ENCODE data around the gene DENND5A. TPM values are rescaled to one million over a fixed set of nuclear protein-coding genes. Genes with fewer than 3 reads are reported as not detected.

The DENND5A gene
- total and polyA plus RNA-seq, 10 of the 15 experiments (the other 5 are each of a cell fraction or from before 2014, with no cell fraction given): 15.6 to 157 (median 85.1) TPM

GRCh38 chr11:9210922-9211320, 54.2 kb downstream of the DENND5A start (continued):
- TF ChIP-seq RELA (IDR thresholded peaks at IDR 0.05; ENCODE audit: borderline replicate concordance, partially characterized antibody) (peak; percentile 87), ATF7 (IDR thresholded peaks at IDR 0.05; ENCODE audit: low read depth) (no peak), MXI1 (IDR thresholded peaks at IDR 0.05; ENCODE audit: low read depth, low read length) (no peak), NFYA (IDR thresholded peaks at IDR 0.05; ENCODE audit: borderline replicate concordance, low read depth, low read length) (no peak), MLLT1 (IDR thresholded peaks at IDR 0.05) (no peak), FOXK2 (IDR thresholded peaks at IDR 0.05) (no peak), RAD51 (IDR thresholded peaks at IDR 0.05) (no peak), SMC3 (IDR thresholded peaks at IDR 0.05; ENCODE audit: borderline replicate concordance, low read length) (no peak), SMAD1 (IDR thresholded peaks at IDR 0.05; ENCODE audit: low read depth, partially characterized antibody) (peak; percentile 21), YY1 (IDR thresholded peaks at IDR 0.05; ENCODE audit: low read depth, low read length) (no peak), TCF7 (IDR thresholded peaks at IDR 0.05; ENCODE audit: borderline replicate concordance) (peak; percentile 84), EED (IDR thresholded peaks at IDR 0.05; ENCODE audit: low read depth) (peak; percentile 95), IKZF2 (IDR thresholded peaks at IDR 0.05) (peak; percentile 91 to 94), CREM (IDR thresholded peaks at IDR 0.05; ENCODE audit: low read depth) (peak; percentile 71; the same call in 1 of the 2 replicates), CHD1 (IDR thresholded peaks at IDR 0.05; ENCODE audit: low read depth, low read length) (no peak), NBN (IDR thresholded peaks at IDR 0.05) (peak; percentile 60; the same call in 1 of the 2 replicates), HDAC6 (IDR thresholded peaks at IDR 0.05; ENCODE audit: unreplicated experiment) (no peak), POLR2AphosphoS5 (IDR thresholded peaks at IDR 0.05; ENCODE audit: low read length) (no peak), TCF12 (IDR thresholded peaks at IDR 0.05; ENCODE audit: low read depth, low read length) (peak; percentile 88), PAX8 (IDR thresholded peaks at IDR 0.05) (no peak), GABPA (IDR thresholded peaks at IDR 0.05; ENCODE audit: low read depth) (peak; percentile 18; the same call in 1 of the 2 replicates), BCL11A (IDR thresholded peaks at IDR 0.05; ENCODE audit: low read depth, low read length) (peak; percentile 87), DPF2 (IDR thresholded peaks at IDR 0.05) (peak; percentile 83), GATAD2B (conservative IDR thresholded peaks at IDR 0.05; ENCODE audit: low read depth) (peak; percentile 49; the same call in 1 of the 2 replicates), MTA3 (IDR thresholded peaks at IDR 0.05; ENCODE audit: borderline replicate concordance, low read length) (peak; percentile 92), SRF (IDR thresholded peaks at IDR 0.05; ENCODE audit: low read depth in 2 of 2, low read length in 2 of 2) (no peak), NFIC (IDR thresholded peaks at IDR 0.05; ENCODE audit: low read depth, low read length) (peak; percentile 96), CHD2 (IDR thresholded peaks at IDR 0.05; ENCODE audit: borderline replicate concordance, low read depth, low read length) (no peak), RCOR1 (conservative IDR thresholded peaks at IDR 0.05; ENCODE audit: low read depth, low read length) (no peak), RUNX3 (IDR thresholded peaks at IDR 0.05; ENCODE audit: low read length) (peak; percentile 99), MYB (IDR thresholded peaks at IDR 0.05; ENCODE audit: borderline replicate concordance, low read depth, low read length) (no peak)
- TF ChIP-seq, protein P1, sequence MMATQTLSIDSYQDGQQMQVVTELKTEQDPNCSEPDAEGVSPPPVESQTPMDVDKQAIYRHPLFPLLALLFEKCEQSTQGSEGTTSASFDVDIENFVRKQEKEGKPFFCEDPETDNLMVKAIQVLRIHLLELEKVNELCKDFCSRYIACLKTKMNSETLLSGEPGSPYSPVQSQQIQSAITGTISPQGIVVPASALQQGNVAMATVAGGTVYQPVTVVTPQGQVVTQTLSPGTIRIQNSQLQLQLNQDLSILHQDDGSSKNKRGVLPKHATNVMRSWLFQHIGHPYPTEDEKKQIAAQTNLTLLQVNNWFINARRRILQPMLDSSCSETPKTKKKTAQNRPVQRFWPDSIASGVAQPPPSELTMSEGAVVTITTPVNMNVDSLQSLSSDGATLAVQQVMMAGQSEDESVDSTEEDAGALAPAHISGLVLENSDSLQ (IDR thresholded peaks at IDR 0.05): peak; percentile 91
- TF ChIP-seq, protein P2, sequence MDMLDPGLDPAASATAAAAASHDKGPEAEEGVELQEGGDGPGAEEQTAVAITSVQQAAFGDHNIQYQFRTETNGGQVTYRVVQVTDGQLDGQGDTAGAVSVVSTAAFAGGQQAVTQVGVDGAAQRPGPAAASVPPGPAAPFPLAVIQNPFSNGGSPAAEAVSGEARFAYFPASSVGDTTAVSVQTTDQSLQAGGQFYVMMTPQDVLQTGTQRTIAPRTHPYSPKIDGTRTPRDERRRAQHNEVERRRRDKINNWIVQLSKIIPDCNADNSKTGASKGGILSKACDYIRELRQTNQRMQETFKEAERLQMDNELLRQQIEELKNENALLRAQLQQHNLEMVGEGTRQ (IDR thresholded peaks at IDR 0.05; ENCODE audit: borderline replicate concordance, low read depth, low read length): no peak
- TF ChIP-seq, protein P3, sequence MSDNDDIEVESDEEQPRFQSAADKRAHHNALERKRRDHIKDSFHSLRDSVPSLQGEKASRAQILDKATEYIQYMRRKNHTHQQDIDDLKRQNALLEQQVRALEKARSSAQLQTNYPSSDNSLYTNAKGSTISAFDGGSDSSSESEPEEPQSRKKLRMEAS (IDR thresholded peaks at IDR 0.05; ENCODE audit: low read depth, low read length): no peak
